ENCODE results near the gene SENP8.

The SENP8 gene

DNA sequence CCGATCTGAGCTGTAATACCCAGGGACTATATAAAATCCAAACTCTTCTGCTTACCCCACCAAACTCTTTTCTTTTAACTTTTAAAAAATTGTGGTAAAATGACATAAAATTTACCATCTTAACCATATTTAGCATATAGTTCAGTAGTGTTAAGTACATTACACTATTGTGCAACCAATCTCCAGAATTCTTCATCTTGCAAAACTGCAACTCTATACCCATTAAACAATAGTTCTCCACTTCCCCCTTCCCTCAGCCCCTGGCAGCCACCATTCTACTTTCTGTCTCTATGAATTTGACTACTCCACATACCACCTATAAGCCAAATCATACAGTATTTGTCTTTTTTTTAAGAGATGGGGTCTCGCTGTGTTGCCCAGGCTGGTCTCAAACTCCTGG lies 38.7 kb downstream of the SENP8 start:
- H3K4me1 ChIP-seq = peaks cover 0 to 11% (median 0%) of the 10 kb centered on the region in 10 experiments; a peak in 5 of 20 replicates
- no peaks in the 10 kb centered on the region for H4K20me1 ChIP-seq
- no peaks in the 10 kb centered on the region for H3K27me3 ChIP-seq
- no peaks in the 10 kb centered on the region for H3K9me3 ChIP-seq (replicated peaks in 1 of 11)
- 0 out of 22 replicates have a peak overlapping the region, but pooled peaks of 1 of the 11 experiments have one; percentile 39 for H3K9ac ChIP-seq
- H3K27ac ChIP-seq = no peak overlapping the region
- no peaks in the 10 kb centered on the region for H3K36me3 ChIP-seq
- no peak overlapping the region for H3K4me3 ChIP-seq
- no peak for TF ChIP-seq Cebpa-rat (IDR thresholded peaks at IDR 0.05)
- no peak overlapping the region for H3K4me2 ChIP-seq

DNA sequence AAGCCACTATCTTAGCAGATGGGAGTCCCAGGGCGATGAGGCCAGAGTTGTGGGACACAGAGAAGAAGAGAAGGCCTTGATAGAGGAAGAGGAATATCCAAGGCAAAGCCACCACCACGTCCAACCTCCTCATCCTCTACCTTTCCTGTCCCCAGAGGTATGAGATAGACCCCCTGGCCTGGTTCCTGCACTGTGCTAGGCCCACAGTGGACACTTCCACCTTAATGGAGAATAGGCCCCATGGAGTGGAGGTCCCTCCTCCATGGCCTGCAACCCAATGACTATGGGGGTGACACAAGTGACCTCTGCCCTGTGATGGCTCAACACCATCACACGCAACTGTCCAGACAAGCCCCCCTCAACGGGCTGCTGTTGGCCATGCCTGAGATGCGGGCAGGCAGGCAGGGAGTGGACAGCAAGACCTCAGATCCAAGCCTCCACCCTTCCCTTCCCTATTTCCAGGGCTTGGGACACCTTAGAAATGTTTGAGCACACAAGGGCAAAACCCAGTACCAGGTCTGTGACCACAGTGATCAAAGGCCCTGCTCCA lies 42.6 kb downstream of the SENP8 start:
- Histone ChIP-seq H3K36me3 (no peaks in the 10 kb centered on the region), H3K27me3 (no peaks in the 10 kb centered on the region), H3K9me3 (replicated peaks in 1 of 11) (no peaks in the 10 kb centered on the region), H3K4me2 (no peak overlapping the region), H3K4me1 (peaks cover 0 to 11% (median 0%) of the 10 kb centered on the region in 10 experiments; a peak in 5 of 20 replicates), H4K20me1 (no peaks in the 10 kb centered on the region), H3K9ac (no peak overlapping the region), H3K4me3 (no peak overlapping the region), H3K27ac (no peak overlapping the region)
- TF ChIP-seq Cebpa-rat (IDR thresholded peaks at IDR 0.05) = no peak

DNA sequence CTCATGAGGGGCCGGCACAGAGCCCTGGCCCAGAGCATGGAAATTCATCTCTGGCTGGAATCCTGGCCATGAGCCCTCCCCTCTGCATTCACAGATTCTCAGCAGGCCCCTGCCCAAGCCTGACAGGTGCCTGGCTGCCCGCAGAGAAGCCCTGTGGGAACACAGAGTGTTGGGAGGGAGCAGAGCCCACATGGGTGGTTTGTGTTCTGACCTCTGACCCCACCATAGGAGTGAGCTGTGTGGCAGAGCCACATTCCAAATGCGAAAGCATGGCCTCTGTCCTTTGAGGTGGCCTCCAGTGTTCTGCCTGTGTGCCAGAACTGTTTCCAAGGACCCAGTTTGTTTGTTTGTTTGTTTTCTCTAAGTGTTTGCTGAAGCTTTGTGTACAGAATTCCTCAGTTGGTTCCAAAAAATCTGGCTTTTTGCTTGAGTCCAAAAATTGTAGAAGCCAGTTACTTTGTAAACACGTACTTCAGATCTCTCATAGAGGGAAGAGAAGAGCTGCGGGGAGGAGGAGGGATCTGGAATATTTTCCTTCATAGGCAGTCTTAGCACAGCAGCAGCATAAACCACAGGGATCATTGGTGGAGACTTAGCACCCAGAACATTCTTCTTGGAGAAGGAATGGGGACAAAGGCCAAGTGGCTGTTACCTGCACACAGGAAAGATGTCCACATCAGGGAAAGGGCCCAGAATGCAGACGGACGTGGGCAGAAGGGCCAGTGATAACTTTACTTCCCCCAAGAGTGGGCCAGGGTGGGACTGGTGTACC lies 43.3 kb downstream of the SENP8 start:
- TF ChIP-seq Cebpa-rat (IDR thresholded peaks at IDR 0.05) = no peak
- no peak overlapping the region for H3K4me3 ChIP-seq
- no peaks in the 10 kb centered on the region for H4K20me1 ChIP-seq
- H3K9ac ChIP-seq = no peak overlapping the region
- H3K4me2 ChIP-seq = no peak overlapping the region
- no peaks in the 10 kb centered on the region for H3K36me3 ChIP-seq
- no peak overlapping the region for H3K27ac ChIP-seq
- no peaks in the 10 kb centered on the region for H3K9me3 ChIP-seq (replicated peaks in 1 of 11)
- no peaks in the 10 kb centered on the region for H3K27me3 ChIP-seq
- H3K4me1 ChIP-seq = peaks cover 0 to 7% (median 0%) of the 10 kb centered on the region in 10 experiments; a peak in 4 of 20 replicates

DNA sequence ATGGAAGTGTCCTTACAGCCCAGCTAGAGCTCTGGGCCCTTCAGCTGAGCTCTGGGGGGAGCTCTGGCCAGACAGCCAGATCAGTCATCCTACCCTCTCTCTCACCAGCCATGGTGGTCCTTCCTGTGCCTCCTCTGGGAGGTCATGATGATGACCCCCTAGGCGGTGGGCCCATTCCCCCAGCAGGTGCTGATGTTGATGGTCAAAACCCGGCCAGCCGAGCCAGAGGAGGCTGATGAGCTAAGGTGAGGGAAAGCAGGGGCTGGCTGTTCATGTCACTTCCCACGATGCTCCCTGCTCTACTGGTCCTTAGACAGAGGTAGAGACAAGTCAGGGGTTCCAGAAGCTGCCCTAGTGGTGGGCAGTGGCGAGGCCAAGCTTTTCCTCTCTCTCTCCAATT lies 44.4 kb downstream of the SENP8 start:
- no peak overlapping the region for H3K27ac ChIP-seq
- H3K36me3 ChIP-seq = no peaks in the 10 kb centered on the region
- H3K9me3 ChIP-seq (replicated peaks in 1 of 11) = no peaks in the 10 kb centered on the region
- H3K27me3 ChIP-seq = no peaks in the 10 kb centered on the region
- H3K9ac ChIP-seq = no peak overlapping the region
- H3K4me2 ChIP-seq = no peak overlapping the region
- no peak for TF ChIP-seq Cebpa-rat (IDR thresholded peaks at IDR 0.05)
- H3K4me3 ChIP-seq = no peak overlapping the region
- H4K20me1 ChIP-seq = no peaks in the 10 kb centered on the region
- H3K4me1 ChIP-seq = no peaks in the 10 kb centered on the region

DNA sequence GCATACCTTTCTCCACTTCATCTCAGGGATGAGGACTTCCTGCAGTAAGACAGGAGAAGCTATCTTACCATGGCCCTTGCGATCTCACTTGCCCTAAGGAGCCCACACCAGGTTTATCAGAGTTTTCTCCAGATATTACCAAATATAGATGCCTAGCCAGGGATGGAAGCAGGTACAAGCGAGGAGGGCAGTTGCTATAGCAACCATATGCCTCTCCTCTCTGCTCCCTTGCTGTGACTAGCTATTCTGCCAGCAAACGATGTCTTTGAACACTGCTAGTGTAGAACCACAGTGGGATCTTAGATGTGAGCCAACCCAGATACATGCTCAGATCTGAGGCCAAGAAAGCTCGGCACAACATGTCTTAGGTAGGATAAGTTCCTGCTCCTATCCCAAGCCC lies 45.5 kb downstream of the SENP8 start:
- no peak for TF ChIP-seq Cebpa-rat (IDR thresholded peaks at IDR 0.05)
- Histone ChIP-seq H3K4me3 (no peak overlapping the region), H3K27me3 (no peaks in the 10 kb centered on the region), H4K20me1 (no peaks in the 10 kb centered on the region), H3K4me2 (no peak overlapping the region), H3K36me3 (no peaks in the 10 kb centered on the region), H3K4me1 (peaks cover 0 to 6% (median 0%) of the 10 kb centered on the region in 10 experiments; a peak in 1 of 20 replicates), H3K27ac (no peak overlapping the region), H3K9ac (no peak overlapping the region), H3K9me3 (replicated peaks in 1 of 11) (no peaks in the 10 kb centered on the region)

DNA sequence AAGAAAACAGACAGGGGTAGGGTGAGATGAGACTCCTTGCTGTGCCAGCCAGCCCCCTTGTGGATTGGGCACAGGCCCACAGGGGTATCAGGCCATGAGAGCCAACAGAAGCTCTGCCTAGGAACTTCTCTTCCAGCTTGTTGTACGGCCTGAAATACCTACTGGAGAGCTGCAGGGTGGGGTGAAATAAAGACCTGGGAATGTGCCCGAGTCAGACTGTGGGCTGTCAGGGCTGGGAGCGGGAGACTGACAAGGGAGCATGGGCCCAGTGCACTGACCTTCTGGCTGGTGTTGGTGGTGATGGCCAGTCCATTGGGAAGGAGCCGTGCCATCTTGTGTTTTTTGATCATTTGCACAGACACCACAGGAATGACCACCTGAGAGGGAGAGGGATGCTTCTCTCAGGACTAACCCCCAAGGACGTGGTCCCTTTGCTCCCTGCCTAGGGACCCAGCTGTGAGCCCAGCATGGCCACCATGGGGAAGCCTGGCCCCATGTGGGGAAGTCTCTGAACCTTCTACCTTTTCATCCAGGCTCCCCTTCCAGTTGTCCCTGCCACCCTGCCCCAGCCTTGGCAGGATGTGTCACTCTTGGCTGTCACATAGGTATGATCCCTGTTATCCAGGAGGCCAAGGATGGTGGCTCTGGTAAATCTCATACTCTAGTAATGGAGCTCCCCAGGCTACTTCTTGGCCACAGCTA lies 48.7 kb downstream of the SENP8 start:
- Histone ChIP-seq H3K27me3 (no peaks in the 10 kb centered on the region), H3K9ac (no peak overlapping the region), H3K4me2 (no peak overlapping the region), H3K9me3 (replicated peaks in 1 of 11) (no peaks in the 10 kb centered on the region), H3K36me3 (no peaks in the 10 kb centered on the region), H3K4me3 (no peak overlapping the region), H3K4me1 (peaks cover 0 to 6% (median 0%) of the 10 kb centered on the region in 10 experiments; a peak in 1 of 20 replicates), H3K27ac (no peak overlapping the region), H4K20me1 (no peaks in the 10 kb centered on the region)
- no peak for TF ChIP-seq Cebpa-rat (IDR thresholded peaks at IDR 0.05)

DNA sequence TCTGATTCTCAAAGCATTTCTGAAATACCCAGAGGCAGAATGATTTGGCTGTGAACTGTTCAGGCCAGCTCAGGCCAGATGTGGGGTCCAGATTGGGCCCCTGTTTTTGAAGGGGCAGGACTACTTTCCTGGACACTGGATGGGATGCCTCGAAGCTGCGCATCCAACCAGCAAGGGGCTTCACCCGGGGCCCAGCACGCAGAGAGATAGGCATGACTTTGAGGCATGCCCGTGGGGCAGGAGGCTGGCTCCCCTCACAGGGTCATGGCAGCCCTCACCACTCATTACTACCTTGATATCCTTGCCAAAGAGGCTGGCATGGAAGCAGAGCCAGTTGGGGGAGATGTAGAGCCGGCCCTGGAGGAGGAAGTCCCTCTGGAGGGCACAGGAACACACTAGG lies 49.2 kb downstream of the SENP8 start:
- Histone ChIP-seq H4K20me1 (no peaks in the 10 kb centered on the region), H3K4me3 (no peak overlapping the region), H3K4me2 (no peak overlapping the region), H3K9ac (no peak overlapping the region), H3K9me3 (replicated peaks in 1 of 11) (no peaks in the 10 kb centered on the region), H3K36me3 (no peaks in the 10 kb centered on the region), H3K27me3 (no peaks in the 10 kb centered on the region), H3K4me1 (peaks cover 0 to 6% (median 0%) of the 10 kb centered on the region in 10 experiments; a peak in 1 of 20 replicates), H3K27ac (no peak overlapping the region)
- no peak for TF ChIP-seq Cebpa-rat (IDR thresholded peaks at IDR 0.05)

DNA sequence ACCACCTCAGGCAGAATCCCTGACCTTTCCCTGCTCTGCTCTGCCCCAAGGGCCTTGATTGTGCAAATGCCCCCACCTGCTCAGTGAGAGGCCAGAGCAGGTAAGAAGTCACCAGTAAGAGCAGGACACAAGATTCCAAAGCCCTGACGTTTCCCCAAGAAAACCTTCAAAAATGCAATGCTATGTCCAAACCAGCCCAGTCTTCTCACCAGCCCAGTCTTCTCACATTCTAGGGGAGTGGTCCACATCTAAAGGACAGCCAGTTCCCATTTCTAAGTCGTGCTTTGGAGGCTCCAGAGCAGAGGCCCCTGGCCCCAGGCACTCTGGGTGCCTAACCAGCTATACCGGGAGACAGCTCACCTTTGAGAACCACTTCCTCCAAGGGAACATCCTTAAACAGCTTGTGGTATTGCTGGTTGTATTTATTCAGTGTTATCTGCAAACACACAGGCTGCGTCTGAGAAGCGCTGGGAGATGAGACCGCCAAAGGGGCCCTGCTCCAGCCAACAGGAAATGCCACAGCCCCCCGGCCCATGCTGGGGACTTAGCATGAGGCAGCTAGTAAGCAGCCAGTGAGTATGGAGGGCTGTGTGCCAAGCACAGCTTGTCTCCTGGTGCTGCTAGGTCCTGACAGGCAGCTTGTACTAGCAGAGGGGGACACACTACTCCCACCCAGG lies 50.1 kb downstream of the SENP8 start:
- Histone ChIP-seq H4K20me1 (no peaks in the 10 kb centered on the region), H3K27me3 (no peaks in the 10 kb centered on the region), H3K9me3 (replicated peaks in 1 of 11) (no peaks in the 10 kb centered on the region), H3K27ac (no peak overlapping the region), H3K4me2 (peak overlapping the region in 1 of 11 experiments; percentile 11; a peak in 2 of 22 replicates), H3K4me3 (no peak overlapping the region), H3K9ac (no peak overlapping the region), H3K4me1 (peaks cover 0 to 6% (median 0%) of the 10 kb centered on the region in 10 experiments; a peak in 1 of 20 replicates), H3K36me3 (no peaks in the 10 kb centered on the region)
- no peak for TF ChIP-seq Cebpa-rat (IDR thresholded peaks at IDR 0.05)

DNA sequence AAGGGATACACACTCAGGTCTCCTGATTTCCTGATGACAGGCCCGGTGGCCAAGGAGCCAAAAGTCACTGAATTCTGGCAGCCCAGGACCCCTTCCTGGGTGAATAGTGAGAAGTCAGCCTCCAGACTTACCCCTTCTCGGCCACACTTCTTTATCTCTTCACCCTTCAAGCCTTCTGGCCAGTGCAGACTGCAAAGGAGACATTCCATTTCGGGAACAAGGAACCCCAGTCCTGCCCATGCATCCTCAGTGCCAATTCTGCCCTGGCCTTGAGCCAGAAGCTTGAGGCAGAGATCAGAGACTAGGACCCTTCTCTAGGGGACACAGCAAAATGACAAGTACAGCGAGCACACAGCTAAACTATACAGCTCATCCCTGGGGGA lies 50.6 kb downstream of the SENP8 start:
- Histone ChIP-seq H3K27me3 (no peaks in the 10 kb centered on the region), H3K4me3 (no peak overlapping the region), H3K36me3 (no peaks in the 10 kb centered on the region), H3K27ac (no peak overlapping the region), H3K4me2 (peak overlapping the region in 1 of 11 experiments; percentile 11; a peak in 1 of 22 replicates), H3K4me1 (peaks cover 0 to 6% (median 0%) of the 10 kb centered on the region in 10 experiments; a peak in 1 of 20 replicates), H3K9me3 (replicated peaks in 1 of 11) (no peaks in the 10 kb centered on the region), H3K9ac (no peak overlapping the region), H4K20me1 (no peaks in the 10 kb centered on the region)
- TF ChIP-seq Cebpa-rat (IDR thresholded peaks at IDR 0.05) = no peak

All from BLaER1 treated with 17β-estradiol and CSF1 and Interleukin-3, amounts not matched to agents 10 nM and 100 nM (cell line).